ENCODE measurements around the gene ATP5F1D. TPM values are rescaled to one million over a fixed set of nuclear protein-coding genes. Genes with fewer than 3 reads are reported as not detected.

The ATP5F1D gene
- total RNA-seq, 1 experiment from 2014 or later: 42.4 TPM

GRCh38 chr19:1274852-1275259 lies 33.3 kb downstream of the ATP5F1D start:
- Histone ChIP-seq H3K27me3 (replicated peaks) (no peaks in the 10 kb centered on the region), H3K9me3 (replicated peaks) (peaks cover 5% of the 10 kb centered on the region; the same call in 1 of the 2 replicates), H3K4me3 (peak overlapping the region; percentile 90), H3K4me1 (replicated peaks) (peaks cover 39% of the 10 kb centered on the region), H3K36me3 (peaks cover 87% of the 10 kb centered on the region), H3K27ac (peak overlapping the region; percentile 94)
- DNase-seq (ENCODE audit: low read depth in 1 of 2, low spot score in 2 of 2): no peak

DNA sequence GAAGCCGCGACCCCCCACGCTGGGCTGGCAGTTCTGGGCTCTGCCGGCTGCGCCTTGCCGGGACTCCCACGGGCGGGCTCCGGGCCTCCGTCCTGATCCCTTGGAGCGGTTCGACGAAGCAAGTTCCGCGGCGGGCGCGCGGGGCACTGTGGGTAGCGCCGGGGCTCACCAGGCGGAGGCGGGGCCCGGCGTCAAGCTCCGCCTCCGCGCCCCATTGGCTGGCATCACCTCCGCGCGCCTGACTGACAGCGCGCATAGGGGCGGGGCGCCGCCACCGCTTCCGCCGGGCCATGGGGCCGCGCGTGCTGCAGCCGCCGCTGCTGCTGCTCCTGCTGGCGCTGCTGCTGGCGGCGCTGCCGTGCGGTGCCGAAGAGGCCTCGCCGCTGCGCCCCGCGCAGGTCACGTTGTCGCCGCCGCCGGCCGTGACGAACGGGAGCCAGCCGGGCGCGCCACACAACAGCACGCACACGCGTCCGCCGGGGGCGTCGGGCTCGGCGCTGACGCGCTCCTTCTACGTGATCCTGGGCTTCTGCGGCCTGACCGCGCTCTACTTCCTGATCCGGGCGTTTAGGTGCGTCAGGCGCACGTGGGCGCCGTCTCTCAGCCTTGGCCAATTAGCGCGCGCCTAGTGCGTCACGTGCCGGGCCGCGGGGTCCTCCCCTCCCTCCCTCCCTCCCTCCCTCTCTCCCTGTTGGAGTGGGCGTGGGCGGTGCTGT lies 33.9 kb downstream of the ATP5F1D start, which contains the start of gene FAM174C:
FAM174C (plus strand) TSS at position 271 of the 716 bp plus-strand sequence; CDS start at position 291, 20 bp downstream.
- Histone ChIP-seq H3K4me1 (replicated peaks) (peaks cover 34% of the 10 kb centered on the region), H3K4me3 (peak within 1 kb of the TSS; percentile 90), H3K27ac (peak within 1 kb of the TSS; percentile 94), H3K36me3 (peaks cover 85% of the 10 kb centered on the region), H3K27me3 (replicated peaks) (no peaks in the 10 kb centered on the region), H3K9me3 (replicated peaks) (peaks cover 5% of the 10 kb centered on the region; the same call in 1 of the 2 replicates)
- peak; percentile 92 to 97 for DNase-seq (ENCODE audit: low read depth in 1 of 2, low spot score in 2 of 2)

GRCh38 chr19:1275976-1276627 lies 34.6 kb downstream of the ATP5F1D start:
- peak overlapping the region; percentile 90 for H3K4me3 ChIP-seq
- no peaks in the 10 kb centered on the region for H3K27me3 ChIP-seq (replicated peaks)
- H3K27ac ChIP-seq: peak overlapping the region; percentile 94
- peak in 1 of 2 experiments; percentile 49 for DNase-seq (ENCODE audit: low read depth in 1 of 2, low spot score in 2 of 2)
- H3K9me3 ChIP-seq (replicated peaks): peaks cover 5% of the 10 kb centered on the region; the same call in 1 of the 2 replicates
- peaks cover 27% of the 10 kb centered on the region for H3K4me1 ChIP-seq (replicated peaks)
- H3K36me3 ChIP-seq: peaks cover 78% of the 10 kb centered on the region

DNA sequence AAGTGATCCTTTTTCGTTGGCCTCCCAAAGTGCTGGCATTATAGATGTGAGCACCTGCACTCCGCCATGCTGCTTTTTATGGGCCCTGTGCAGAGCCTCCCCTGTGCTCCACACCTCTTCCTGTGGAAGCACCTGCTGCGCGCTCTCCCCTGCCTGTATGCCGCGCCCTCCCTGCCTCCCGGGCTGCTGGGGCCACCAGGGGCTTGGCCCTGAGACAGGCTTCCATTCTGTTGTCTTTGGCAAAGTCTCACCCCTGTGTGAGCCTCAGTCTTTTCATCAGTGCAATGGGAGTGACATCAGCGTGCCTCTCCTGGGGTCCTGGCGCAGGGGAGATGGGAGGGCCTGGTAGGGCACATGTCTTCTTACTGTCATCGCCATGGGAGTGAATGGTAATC lies 35.1 kb downstream of the ATP5F1D start:
- Histone ChIP-seq H3K4me3 (no peak overlapping the region), H3K4me1 (replicated peaks) (peaks cover 26% of the 10 kb centered on the region), H3K27me3 (replicated peaks) (no peaks in the 10 kb centered on the region), H3K27ac (no peak overlapping the region), H3K36me3 (peaks cover 73% of the 10 kb centered on the region), H3K9me3 (replicated peaks) (peaks cover 5% of the 10 kb centered on the region; the same call in 1 of the 2 replicates)
- DNase-seq (ENCODE audit: low read depth in 1 of 2, low spot score in 2 of 2): no peak

GRCh38 chr19:1277061-1277460 lies 35.5 kb downstream of the ATP5F1D start:
- Histone ChIP-seq H3K36me3 (peaks cover 69% of the 10 kb centered on the region), H3K9me3 (replicated peaks) (peaks cover 5% of the 10 kb centered on the region; the same call in 1 of the 2 replicates), H3K4me1 (replicated peaks) (peaks cover 26% of the 10 kb centered on the region), H3K27ac (no peak overlapping the region), H3K4me3 (no peak overlapping the region), H3K27me3 (replicated peaks) (no peaks in the 10 kb centered on the region)
- DNase-seq (ENCODE audit: low read depth in 1 of 2, low spot score in 2 of 2): no peak

DNA sequence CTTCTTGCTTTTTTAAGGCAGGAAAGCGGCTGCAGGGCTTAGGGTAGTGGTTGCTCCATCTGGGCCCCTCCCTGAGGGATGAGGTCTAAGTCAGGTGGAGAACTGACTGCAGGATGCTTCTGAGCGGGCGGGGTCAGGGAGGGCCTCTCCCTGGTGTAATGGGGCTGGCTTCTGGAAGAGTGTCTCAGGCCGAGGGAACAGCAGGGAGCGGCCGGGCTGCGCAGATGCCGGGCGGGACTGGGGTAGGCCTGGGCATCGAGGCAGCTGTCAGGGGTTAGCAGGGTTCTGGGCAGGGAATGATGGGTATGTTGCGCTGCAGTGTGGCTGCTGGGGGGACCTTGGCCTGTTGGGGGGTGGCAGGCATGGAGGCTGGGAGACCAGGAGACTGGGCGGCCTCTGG lies 36.5 kb downstream of the ATP5F1D start:
- Histone ChIP-seq H3K4me3 (no peak overlapping the region), H3K27ac (no peak overlapping the region), H3K36me3 (peaks cover 58% of the 10 kb centered on the region), H3K9me3 (replicated peaks) (peaks cover 5% of the 10 kb centered on the region; the same call in 1 of the 2 replicates), H3K27me3 (replicated peaks) (peaks cover 1% of the 10 kb centered on the region; the same call in 1 of the 2 replicates), H3K4me1 (replicated peaks) (peaks cover 26% of the 10 kb centered on the region)
- no peak for DNase-seq (ENCODE audit: low read depth in 1 of 2, low spot score in 2 of 2)

- peaks cover 10% of the 10 kb centered on the region for H3K27me3 ChIP-seq (replicated peaks)
- no peak overlapping the region for H3K4me3 ChIP-seq
- H3K27ac ChIP-seq: no peak overlapping the region
- peaks cover 49% of the 10 kb centered on the region for H3K36me3 ChIP-seq
- peaks cover 5% of the 10 kb centered on the region; the same call in 1 of the 2 replicates for H3K9me3 ChIP-seq (replicated peaks)
- DNase-seq (ENCODE audit: low read depth in 1 of 2, low spot score in 2 of 2): no peak
- peaks cover 26% of the 10 kb centered on the region for H3K4me1 ChIP-seq (replicated peaks)
These were observed 37.4 kb downstream of the ATP5F1D start for GRCh38 chr19:1278713-1279660.

GRCh38 chr19:1279782-1280341 lies 38.3 kb downstream of the ATP5F1D start:
- peaks cover 19% of the 10 kb centered on the region for H3K27me3 ChIP-seq (replicated peaks)
- H3K36me3 ChIP-seq: peaks cover 41% of the 10 kb centered on the region
- peaks cover 5% of the 10 kb centered on the region; the same call in 1 of the 2 replicates for H3K9me3 ChIP-seq (replicated peaks)
- peaks cover 19% of the 10 kb centered on the region for H3K4me1 ChIP-seq (replicated peaks)
- H3K27ac ChIP-seq: no peak overlapping the region
- H3K4me3 ChIP-seq: no peak overlapping the region
- peak; percentile 73 to 83 for DNase-seq (ENCODE audit: low read depth in 1 of 2, low spot score in 2 of 2)

- Histone ChIP-seq H3K27me3 (replicated peaks) (peaks cover 26% of the 10 kb centered on the region), H3K4me3 (no peak overlapping the region), H3K9me3 (replicated peaks) (no peaks in the 10 kb centered on the region), H3K27ac (no peak overlapping the region), H3K4me1 (replicated peaks) (peaks cover 10% of the 10 kb centered on the region), H3K36me3 (peaks cover 32% of the 10 kb centered on the region)
- no peak for DNase-seq (ENCODE audit: low read depth in 1 of 2, low spot score in 2 of 2)
These were observed 39.4 kb downstream of the ATP5F1D start for GRCh38 chr19:1280636-1281568.

GRCh38 chr19:1281569-1282287 lies 40.2 kb downstream of the ATP5F1D start:
- Histone ChIP-seq H3K9me3 (replicated peaks) (no peaks in the 10 kb centered on the region), H3K4me3 (no peak overlapping the region), H3K4me1 (replicated peaks) (peaks cover 5% of the 10 kb centered on the region), H3K27ac (no peak overlapping the region), H3K36me3 (peaks cover 29% of the 10 kb centered on the region), H3K27me3 (replicated peaks) (peaks cover 31% of the 10 kb centered on the region)
- DNase-seq (ENCODE audit: low read depth in 1 of 2, low spot score in 2 of 2): no peak

- Histone ChIP-seq H3K4me3 (no peak overlapping the region), H3K27ac (no peak overlapping the region), H3K27me3 (replicated peaks) (peaks cover 40% of the 10 kb centered on the region), H3K4me1 (replicated peaks) (peaks cover 8% of the 10 kb centered on the region; the same call in 1 of the 2 replicates), H3K36me3 (peaks cover 21% of the 10 kb centered on the region), H3K9me3 (replicated peaks) (no peaks in the 10 kb centered on the region)
- no peak for DNase-seq (ENCODE audit: low read depth in 1 of 2, low spot score in 2 of 2)
These were observed 41.1 kb downstream of the ATP5F1D start for GRCh38 chr19:1282588-1283206.

Measured in SJSA1 (cell line).